Femur (tissue), 1 donor: ENCODE results near the gene TMEM40.
"Not testable (repeated sequence)": the region's sequence is repeated elsewhere in the genome, so short reads cannot be mapped to it uniquely, and the experiment has no call there.

Source experiments
- DNase-seq: peaks from one replicate; pipeline ENCODE4 v3.0.0-alpha.2; 2017

TMEM40 gene

DNA sequence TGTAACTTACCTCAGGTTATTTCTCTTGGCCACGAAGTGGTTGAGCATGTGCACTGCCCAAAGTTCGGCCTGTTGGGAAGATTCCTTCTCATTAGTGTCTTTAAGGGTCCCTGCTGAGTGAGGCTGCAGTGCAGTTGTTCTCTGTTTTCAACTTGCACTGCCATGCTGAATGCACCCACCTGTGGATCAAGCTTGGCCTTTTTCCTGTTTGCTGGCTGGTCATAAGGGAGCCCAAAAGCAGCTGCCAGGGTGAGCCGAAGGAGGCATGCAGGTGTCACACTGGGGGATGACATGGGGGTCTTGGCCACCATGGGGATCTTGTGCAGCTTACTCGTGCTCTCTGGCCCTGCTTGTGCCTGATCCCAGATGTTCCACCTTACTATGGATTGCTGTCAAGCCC is 49.0 kb downstream of the TMEM40 start:
- DNase-seq, result no peak

DNA sequence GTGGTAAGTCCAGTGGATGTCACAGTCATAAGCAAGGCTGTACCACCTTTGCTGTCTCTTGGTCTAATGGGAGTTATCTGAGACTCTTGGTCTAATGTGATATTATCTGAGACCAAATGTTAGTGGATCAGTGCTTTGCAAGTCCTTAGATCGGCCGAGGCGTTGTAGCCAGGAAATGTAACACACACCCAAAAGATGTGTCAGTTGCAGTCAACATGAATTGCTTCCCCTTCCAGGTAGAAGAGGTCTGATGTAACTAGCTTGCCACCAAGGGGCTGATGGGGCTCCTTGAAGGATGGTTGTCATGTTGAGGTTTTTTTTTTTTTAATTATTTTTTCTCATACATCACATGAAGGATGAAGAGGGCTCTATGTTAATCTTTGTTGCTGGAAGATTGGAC is 49.7 kb downstream of the TMEM40 start:
- DNase-seq, result no peak

DNA sequence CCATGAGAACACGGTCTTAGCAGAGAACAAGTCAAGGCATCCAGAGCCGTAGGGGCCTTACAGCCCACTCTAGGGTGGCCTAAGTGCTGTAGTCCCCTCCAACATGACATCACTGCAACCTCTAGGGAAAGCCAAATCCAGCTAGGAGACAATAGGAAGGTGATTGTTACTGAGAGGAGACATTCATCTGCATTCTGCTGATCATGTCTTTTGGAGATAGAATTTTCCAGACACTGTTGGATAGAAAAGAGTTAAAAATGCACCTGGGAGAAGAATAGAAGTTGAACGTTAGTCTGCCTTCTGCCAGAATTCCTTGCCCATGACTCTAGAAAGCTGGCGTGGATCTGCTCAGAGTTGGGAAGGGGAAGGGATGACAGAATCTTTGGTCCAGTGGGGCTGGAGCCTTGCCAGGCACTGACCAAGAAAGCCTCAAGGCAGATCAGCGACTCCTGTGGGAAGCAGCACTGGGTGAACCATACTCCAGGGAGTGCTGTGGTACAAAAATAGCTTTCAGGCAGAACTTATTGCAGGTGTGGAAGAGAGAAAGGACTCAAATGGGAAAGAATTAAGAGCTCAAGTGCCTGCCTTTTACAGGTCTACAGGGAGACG is 50.4 kb downstream of the TMEM40 start:
- peak; percentile 75 for DNase-seq

DNA sequence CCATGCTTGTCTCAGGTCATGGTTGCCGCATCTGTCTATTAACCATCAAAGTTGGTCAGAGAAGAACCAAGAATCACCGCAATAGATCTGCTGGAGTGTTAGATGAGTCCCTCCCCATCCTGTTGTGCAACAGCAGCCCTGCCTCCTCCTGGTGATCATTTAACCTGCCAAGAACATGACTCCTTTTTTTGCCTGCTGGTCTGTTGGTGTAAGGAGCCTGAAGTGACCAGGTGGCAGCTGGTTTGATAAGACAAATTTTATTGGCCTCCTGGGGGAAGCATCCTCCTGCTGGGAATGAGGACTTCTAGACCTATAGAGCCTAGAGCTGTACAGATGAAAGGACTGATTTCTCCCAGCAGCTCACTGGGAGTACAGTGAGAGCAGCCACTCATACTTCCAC is 51.6 kb downstream of the TMEM40 start:
- no peak for DNase-seq

DNA sequence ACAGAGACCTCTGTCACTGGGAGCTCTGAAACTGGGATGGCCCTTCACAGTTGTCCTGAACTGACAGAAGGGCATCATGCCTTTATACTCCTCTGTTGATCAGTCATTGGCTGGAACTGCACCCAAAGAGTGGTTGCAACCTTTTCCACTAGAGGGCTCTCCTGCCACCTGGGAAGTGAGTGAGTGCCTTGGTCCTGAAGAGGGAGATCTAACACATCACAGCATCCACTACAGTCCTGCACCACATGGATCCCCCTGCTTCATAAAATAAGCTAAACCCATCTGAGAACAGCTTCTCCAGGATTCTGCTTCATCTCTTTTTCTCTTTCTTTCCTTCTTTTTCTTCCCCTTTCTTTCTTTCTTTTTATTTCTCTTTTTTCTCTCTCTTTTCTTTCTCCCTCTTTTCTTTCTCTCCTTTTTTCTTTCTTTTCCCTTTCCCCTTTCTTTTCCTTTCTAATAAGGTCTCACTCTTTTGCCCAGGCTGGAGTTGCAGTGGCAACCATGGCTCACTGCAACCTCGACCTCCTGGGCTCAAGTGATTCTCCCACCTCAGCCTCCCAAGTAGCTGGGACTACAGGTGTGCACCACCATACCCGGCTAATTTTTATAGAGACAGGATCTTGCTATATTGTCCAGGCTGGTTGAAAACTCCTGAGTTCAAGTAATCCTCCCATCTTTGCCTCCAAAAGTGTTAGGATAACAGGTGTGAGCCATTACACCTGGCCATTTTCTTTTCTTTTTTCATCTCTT is 52.4 kb downstream of the TMEM40 start:
- peak; percentile 57 for DNase-seq

DNA sequence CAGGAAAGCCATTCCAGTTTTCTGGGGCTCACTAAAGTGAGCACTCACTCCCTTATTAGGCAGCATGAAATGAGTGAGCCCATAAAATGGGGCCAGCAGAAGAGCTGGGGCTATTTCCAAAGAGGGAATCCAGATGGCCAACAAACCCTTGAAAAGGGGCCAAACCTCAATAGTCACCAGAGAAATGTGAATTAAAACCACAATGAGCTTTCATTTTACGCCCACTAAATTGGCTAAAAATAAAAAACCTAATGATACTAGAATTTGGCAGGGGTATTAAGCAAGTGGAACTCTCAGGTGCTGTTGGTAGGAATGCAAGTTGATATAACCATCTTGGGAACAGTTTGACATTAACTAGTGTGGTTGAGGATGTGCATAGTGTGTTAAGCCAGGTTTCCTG is 53.1 kb downstream of the TMEM40 start:
- no peak for DNase-seq

DNA sequence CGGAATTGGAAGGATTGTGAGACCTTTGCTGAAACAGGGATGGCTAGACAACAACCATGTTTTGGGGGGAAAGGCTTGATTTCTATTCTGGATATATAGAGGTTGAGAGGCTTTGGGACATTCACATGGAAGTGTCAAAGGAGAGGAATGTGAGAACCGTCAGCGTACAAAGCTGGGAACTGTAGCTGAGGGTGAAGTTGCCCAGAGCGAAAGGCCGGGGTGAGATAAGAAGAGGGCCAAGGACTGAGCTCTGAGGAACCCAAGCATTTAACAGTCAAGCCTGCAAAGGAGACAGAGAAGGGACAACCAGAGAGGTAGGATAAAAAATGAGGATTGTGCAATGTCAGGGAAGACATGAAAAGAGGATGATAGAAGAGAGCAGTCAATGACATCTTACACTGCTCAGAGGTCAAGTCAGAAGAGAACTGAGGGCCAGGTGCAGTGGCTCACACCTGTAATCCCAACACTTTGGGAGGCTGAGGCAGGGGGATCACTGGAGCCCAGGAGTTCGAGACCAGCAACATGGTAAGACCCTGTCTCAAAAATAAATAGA is 53.6 kb downstream of the TMEM40 start:
- DNase-seq, result no peak

DNA sequence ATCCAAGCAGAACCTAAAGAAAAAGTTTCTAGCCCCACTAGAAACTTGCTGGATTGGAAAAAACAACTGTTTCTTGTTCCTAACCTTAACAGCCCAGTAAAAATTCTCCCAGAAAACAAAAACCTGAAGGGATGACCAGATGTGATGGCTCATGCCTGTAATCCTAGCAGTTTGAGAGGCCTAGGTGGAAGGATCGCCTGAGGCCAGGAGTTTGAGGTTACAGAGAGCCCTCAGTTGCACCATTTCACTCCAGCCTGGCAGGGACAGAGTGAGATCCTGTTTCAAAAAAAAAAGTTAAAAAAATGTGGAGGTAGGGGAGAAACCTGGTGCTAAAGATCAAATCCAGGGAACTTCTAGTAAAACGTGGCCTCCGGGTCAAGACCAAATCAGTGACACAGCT is 56.6 kb downstream of the TMEM40 start:
- no peak for DNase-seq

DNA sequence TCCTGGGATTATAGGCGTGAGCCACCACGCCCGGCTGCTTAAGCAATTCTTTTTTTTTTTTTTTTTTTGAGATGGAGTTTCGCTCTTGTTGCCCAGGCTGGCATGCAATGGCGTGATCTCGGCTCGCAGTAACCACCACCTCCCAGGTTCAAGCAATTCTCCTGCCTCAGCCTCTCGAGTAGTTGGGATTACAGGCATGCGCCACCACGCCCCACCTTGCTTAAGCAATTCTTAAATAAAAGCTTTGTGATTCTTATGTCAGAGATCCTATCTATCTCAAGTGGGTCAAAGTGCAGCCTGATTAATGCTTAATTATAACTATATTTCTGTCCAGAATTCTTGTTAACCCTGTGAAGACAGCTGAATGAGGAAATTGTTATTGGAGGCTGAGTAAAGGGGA is 57.5 kb downstream of the TMEM40 start:
- DNase-seq, result not testable (repeated sequence)

DNA sequence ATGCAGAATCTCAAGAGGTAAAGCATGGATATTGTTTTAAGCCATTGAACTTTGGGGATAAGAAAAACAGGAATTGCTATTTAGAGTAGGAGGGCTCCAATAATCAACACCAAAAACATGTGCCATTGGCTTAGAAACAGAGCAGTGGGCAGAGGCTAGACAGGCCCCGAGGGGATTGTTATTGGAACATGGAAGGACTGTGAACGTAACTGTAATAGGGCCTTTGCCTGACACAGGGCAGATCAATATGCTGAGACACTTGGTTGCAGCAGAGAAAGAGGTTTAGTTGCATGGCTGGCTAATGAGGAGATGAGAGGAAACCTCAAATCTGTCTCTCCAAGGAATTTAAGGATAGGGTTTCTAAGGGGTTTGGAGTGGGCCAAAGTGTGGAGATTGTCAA is 58.3 kb downstream of the TMEM40 start:
- DNase-seq, result no peak

DNA sequence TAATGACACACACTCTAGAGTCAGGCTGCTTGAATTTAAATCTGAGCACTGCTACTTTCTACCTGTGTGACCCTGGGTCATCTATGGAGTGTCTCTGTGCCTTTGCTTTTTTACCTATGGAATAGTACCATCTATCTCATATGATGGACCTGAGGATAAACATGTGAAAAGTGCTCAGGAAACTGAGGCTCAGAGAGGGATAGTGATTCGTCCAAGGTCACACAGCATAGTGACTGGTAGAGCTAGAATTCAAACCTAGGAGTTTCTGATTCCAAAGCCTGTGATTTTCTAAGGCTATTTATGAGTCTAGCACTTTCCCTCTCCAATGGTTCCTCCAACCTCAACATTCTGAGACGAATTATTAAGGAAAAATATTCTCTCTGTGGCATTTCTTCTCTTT is 63.1 kb downstream of the TMEM40 start:
- DNase-seq, result no peak

DNA sequence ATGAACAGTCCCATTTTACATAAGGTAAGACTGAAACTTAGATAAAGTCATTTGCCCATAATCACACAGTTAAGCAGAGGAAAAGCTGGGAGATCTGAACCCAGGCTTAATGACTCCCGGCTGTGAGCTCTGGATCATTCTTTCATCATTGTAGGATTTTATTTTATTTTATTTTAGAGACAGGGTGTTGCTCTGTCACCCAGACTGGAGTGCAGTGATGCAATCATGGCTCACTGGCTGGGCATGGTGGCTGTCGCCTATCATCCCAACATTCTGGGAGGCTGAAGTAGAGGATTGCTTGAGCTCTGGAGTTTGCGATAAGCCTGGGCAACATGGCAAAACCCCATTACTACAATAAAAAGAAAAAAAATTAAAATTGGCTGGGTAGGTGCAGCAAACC is 63.9 kb downstream of the TMEM40 start:
- no peak for DNase-seq

DNA sequence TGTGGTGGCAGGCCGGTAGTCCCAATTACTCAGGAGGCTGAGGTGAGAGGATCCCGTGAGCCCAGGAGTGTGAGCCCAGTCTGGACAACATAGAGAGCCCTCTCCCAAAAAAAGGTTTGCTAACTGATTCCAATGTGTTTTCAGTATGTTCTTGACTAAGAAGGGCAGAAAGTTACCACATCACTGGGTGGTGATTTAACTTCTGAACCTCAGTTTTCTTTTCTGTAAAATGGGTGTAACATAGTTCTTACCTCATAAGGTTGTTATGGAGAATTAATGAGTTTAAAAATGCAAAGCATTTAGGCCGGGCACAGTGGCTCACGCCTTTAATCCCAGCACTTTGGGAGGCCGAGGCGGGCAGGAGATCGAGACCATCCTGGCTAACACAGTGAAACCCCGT is 66.6 kb downstream of the TMEM40 start:
- DNase-seq, result no peak

DNA sequence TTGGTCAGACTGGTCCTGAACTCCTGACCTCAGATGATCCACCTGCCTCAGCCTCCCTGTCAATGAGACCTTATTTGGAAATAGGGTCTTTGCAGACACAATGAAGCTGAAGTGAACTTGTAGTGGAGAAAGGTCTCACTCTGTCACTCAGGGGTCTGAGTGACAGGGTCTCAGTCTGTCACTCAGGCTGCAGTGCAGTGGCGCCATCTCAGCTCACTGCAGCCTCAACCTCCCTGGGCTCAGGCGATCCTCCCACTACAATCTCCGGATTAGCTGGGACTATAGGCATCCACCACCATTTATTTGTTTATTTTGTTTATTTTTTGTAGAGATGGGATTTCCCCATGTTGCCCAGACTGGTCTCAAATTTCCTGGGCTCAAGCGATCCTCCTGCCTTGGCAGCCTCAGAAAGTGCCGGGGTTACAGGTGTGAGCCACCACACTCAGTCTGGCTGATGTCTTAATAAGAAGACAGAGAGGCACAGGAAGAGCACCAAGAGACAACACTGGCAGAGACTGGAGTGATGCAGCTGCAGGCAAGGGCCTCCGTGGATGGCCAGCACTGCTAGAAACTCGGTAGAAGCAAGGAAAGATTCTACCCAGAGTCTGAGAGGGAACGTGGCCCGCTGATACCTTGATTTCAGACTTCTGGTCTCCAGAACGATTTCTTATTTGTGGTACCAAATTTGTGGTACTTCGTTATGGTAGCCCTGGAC is 68.9 kb downstream of the TMEM40 start:
- no peak for DNase-seq

DNA sequence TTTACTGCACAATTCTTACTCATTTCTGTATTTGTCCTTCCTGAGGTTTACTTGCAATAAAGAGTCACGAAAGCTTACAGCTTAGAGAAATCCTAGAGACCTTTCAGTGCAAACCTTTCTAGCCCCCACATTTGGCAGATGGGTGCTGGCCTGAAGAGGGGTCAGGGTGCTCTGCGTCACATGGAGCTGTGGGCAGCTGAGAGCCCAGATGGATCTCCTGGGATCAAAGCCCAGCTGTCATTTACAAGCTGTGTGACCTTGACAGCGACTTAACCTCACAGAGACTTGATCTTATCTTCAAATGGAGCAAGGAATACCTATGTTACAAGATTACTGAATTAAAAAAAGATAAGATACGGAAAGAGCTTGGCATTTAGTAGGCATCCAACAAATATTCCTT is 71.1 kb downstream of the TMEM40 start:
- no peak for DNase-seq

DNA sequence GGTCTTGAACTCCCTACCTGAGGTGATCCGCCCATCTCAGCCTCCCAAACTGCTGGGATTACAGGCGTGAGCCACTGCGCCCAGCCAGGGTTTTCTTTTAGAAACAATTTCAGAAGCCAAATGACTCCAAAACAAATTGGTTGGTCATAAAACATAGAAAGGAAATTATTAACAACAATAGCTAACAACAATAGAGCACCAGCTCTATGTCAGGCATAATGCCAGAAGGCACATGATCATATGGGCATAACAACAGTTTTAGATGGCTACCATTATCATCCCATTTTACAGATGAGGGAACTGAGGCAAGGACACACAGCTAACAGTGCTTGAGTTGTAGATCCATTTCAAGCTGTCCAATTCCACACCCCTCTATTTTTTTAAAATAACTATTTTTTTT is 73.0 kb downstream of the TMEM40 start:
- no peak for DNase-seq
